ENCODE measurements around the gene NAV3. TPM values are rescaled to one million over a fixed set of nuclear protein-coding genes. Genes with fewer than 3 reads are reported as not detected.
"Not testable (repeated sequence)": the region's sequence is repeated elsewhere in the genome, so short reads cannot be mapped to it uniquely, and the experiment has no call there.

The NAV3 gene
- total RNA-seq, 2 donors from 2014 or later, result 1.3 to 1.5 TPM

DNA sequence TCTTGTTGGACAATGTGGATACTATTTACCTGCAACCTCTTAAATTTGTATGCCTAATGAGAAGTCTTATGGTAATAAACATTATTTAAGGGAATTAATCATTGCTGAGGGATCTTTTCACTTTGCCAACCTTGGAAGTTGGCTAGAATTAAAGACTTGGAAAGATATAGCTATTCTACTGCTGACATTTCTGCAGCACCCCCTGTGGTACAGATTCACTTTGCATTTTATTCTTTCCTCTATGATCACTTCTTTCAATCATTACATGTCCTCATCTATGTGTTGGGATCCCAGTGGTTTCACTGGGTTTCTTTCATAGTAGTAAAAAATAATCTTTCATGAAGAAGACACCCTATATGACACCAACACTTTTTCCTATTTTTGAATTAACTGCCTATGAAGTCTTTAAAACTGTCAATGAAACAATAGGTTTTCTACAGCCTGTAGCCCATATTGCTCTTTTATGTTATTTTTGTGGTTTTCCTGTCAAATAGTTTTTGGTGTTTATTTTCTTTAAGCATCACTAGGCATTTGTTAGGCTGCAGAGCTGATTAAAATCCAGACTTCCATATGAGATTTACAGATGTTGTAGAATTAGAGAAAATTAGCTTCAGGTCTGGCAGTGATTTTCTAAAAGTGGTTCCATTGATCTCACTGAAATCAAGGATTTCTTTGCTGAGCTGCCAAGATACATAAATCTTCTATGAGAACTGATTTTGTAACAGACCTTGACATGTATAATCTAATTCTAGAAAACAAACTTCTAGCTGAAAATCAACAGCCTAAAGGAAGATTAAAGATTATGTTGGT, 256.1 kb downstream of the NAV3 start:
- no peak for ATAC-seq
- intact Hi-C loops (cut with DNase I, micrococcal nuclease), result no loop called here
- DNase-seq, result no peak

DNA sequence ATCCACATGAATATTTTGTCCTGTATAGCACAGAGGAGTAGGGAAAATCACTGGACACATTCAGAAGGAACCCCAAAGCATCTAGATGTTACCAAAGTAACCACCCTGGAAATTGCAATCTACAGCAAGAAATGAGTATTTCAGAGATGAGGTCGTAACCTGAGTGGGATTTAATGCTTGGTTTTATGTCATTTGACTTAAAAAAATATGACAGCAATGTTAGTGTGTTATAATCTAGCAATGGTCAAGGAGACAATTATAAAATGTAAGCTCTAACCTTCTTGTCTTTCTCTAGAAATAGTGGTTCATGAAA, 256.6 kb downstream of the NAV3 start:
- DNase-seq (no peak), ATAC-seq (no peak)
- intact Hi-C loops (cut with DNase I, micrococcal nuclease), result no loop called here

DNA sequence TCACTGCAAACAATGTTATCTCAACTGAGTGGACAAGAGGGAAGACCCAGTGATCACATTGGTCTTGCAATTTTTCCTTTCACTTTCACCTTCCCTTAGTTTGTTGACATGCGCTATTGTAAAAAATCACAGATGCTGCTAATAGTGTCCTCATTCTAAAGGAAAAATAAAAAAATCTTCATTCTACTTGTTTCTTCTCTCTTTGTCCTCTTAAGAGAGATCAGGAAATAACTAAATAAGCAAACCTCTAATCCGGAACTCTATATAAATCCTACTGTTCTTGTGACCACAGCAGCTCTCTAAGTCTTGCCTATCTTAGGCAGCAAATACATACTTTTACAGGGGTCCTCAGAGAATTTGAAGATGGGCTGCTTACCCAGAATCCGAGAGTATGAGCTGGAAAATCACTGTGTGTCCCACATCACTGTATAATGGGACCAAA, 257.7 kb downstream of the NAV3 start:
- ATAC-seq (no peak), DNase-seq (no peak)
- intact Hi-C loops (cut with DNase I, micrococcal nuclease), result no loop called here

DNA sequence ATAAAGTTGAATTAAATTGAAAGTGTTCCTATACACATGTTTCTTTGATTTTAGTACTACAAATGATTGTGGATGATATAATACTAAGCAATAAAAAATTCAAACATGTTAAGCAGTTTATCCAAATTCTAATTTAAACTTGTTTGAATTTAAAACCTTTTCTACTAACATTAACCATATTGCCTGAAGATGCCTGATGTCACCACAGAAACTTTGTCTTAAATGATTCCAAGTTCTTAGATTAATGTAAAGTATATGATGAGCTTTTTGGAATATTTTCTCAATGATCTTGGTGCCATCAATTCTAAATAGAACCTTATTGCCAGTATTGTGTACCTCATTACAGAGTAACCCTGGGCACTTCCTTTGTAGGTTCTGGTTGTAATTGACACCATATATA, 259.6 kb downstream of the NAV3 start:
- no peak for DNase-seq
- intact Hi-C loops (cut with DNase I, micrococcal nuclease), result no loop called here
- no peak for ATAC-seq

DNA sequence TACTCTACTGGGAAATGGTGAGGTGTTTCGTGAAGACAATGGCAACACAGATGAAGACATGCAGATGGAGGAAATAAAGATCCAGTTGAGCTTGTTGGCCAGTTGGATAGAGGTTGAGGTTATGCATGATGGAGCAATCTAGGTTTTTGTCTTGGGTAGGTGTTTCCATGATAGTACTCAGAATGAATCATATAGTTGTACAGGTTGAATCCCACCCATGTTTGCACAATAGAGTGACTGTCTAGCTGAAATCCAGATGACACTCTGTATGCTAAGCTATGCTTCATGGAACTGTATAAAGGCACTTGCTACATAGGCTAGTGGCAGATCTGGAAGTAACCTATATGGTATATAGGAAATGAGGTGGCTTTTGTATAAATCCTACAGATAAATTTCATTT, 264.9 kb downstream of the NAV3 start:
- ATAC-seq (no peak), DNase-seq (no peak)
- intact Hi-C loops (cut with DNase I, micrococcal nuclease), result no loop called here

DNA sequence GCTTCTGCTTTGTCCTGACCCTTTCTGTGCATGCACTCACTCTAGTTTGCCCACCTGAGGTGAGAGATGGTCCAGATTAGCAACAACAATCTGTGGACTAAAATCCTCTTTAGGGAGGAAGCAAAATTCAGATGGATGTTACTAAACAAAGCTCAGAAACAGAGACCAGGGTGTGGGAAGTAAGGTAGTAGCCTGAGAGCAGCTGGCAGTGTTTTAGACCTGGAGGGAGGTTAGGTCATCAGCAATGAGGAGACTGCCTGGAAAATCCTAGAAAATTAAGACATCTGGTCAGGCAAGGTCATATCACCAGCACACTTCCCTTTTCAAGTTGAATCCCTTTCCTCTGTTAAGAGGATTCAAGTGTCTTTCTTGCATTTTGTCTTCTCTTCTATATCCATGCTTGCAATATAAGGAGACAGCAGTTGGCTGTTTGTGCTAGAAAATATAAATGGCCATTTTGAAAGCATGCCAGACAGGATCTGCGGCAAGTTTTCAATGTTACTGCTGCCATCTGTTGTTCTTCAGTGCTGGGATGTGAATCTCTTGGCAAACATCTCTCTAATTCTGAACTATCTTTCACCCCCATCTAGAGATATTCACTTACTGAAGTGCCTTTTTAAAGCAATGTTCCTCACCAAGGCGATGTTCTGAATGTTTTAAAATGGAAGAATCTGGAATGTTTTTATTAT, 266.4 kb downstream of the NAV3 start:
- DNase-seq (no peak), ATAC-seq (no peak)
- intact Hi-C loops (cut with DNase I, micrococcal nuclease), result no loop called here

DNA sequence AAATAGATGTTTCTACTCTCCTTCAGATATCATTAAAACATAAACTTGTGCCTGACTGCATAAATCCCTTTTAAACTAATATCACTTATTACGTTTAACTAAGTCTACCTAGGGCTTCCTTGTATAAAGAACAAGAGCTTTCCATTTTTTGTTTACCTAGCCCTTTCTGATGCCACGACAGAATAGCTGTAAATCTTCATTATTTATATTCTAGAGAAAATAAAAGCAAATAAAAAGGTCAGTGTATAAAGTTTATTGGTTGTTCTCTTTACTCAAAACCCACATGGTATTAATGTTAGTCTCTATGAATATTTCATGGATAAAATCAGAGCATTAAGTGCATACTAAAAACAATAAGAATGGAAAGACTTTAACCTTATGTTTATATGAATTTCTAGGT, 269.1 kb downstream of the NAV3 start:
- intact Hi-C loops (cut with DNase I, micrococcal nuclease), result no loop called here
- DNase-seq, result no peak
- no peak for ATAC-seq

DNA sequence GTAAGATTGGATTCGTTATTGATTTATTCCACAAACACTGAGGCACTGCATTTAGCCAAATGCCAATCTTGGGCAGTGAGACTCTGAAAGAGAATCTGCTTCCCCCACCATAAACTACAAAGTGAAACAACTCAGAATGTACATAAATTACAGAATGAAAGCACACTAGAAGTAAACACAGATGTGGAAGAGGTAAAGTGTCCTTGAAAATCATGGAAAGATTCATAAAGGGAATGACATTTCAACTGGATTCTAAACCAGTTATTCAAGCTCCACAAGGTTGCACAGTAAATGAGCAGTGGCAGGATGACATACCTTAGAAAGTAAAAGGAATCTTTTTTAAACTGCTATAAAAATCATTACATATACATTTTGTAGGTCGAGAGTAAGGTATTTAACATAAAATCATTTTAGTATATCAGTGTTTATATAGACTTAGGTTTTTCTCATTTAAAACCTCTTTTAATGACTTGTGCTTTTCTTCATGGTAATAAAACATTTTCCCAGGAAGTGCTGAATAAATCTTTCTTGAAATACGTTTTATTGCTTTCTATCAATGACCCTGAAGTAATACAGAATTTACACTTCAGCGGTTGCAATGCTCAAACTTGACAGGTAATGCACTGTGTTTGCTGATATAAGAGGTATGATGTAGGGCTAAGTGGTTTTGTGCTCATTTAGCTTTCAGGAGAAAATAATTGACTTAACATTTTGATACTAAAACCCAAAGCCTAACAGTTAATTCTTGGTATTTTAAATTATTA, 270.6 kb downstream of the NAV3 start:
- intact Hi-C loops (cut with DNase I, micrococcal nuclease), result no loop called here
- ATAC-seq (no peak), DNase-seq (no peak)

DNA sequence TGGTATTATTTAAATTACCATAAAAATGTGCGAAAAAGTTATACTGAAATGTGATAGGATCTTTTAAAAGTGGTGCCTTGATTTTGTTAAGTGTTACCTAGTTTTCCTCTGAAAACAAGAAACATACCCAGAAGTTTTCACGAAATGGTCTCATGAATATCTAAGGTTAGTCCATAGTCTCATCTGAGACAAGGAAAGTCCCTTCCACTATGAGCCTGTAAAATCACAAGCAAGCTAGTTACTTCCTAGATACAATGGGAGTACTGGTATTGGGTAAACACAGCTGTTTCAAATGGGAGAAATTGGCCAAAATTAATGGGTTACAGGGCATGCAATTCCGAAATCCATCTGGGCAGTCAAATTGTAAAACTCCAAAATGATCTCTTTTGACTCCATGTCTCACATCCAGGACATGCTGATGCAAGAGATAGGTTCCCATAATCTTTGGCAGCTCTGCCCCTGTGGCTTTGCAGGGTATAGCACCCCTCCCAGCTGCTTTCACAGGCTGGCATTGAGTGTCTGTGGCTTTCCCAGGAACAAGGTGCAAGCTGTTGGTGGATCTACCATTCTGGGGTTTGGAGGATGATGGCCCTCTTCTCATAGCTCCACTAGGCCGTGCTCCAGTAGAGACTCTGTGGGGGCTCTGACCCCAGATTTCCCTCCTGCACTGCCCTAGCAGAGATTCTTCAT, 271.4 kb downstream of the NAV3 start:
- no peak for ATAC-seq
- DNase-seq, result no peak
- intact Hi-C loops (cut with DNase I, micrococcal nuclease), result no loop called here

DNA sequence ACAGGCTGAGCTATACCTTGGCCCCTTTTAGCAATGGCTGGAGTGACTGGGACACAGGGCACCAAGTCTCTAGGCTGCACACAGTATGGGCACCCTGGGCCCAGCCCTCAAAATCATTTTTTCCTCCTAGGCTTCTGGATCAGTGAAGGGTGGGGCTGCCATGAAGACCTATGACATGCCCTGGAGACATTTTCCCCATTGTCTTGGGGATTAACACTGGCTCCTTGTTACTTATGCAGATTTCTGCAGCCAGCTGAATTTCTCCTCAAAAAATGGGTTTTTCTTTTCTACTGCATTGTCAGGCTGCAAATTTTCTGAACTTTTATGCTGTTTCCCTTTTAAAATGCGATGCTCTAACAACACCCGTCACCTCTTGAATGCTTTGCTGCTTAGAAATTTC, 272.1 kb downstream of the NAV3 start:
- intact Hi-C loops (cut with DNase I, micrococcal nuclease); ATAC-seq; DNase-seq: not testable (repeated sequence)

DNA sequence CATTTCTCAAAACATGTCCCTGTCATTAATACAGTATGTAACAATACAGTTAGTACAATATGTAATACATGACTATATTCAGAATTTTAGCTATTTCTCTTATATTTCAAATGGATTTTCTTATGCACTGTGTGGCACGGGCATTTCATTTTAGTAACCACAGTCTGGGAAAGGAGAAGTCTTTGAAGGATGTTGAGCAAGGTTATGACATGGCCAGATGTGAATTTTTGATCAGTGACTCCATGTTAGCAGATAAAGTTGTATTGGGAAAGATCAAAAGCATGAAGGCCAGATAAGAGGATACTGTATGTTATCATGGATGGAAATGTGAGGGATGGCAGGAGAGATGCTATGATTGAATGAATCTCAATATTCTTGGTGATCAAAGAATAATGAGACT, 285.2 kb downstream of the NAV3 start:
- intact Hi-C loops (cut with DNase I, micrococcal nuclease), result no loop called here
- no peak for DNase-seq
- ATAC-seq, result no peak

DNA sequence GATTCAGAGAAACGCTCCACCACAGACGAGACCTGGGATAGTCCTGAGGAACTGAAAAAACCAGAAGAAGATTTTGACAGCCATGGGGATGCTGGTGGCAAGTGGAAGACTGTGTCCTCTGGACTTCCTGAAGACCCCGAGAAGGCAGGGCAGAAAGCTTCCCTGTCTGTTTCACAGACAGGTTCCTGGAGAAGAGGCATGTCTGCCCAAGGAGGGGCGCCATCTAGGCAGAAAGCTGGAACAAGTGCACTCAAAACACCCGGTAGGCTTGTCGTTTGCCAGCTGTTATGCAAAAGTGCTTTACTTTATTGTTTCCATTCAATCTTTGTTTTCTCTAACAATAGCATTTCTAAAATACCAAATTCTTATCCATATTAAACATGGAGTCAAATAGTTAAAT, 287.3 kb downstream of the NAV3 start:
- intact Hi-C loops (cut with DNase I, micrococcal nuclease), result no loop called here
- DNase-seq, result no peak
- no peak for ATAC-seq

DNA sequence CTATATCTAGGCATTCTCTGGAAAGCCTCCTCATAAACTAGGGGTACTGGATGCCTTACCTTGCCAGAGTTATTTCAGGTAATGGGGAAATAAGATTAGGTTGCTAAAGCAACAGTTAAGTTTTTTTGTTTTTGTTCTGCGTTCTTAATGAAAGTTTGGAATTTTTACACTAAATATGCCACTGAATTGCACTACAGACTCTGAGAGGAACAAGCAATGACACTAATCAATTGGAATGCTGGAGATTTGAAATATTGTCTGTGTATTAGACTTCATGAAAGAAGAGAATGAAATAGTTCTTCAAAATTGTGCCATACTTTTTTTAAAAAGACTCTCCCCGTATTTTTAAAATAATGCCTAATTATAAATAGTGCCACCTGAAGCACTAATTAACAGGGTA, 287.8 kb downstream of the NAV3 start:
- ATAC-seq, result no peak
- intact Hi-C loops (cut with DNase I, micrococcal nuclease), result no loop called here

DNA sequence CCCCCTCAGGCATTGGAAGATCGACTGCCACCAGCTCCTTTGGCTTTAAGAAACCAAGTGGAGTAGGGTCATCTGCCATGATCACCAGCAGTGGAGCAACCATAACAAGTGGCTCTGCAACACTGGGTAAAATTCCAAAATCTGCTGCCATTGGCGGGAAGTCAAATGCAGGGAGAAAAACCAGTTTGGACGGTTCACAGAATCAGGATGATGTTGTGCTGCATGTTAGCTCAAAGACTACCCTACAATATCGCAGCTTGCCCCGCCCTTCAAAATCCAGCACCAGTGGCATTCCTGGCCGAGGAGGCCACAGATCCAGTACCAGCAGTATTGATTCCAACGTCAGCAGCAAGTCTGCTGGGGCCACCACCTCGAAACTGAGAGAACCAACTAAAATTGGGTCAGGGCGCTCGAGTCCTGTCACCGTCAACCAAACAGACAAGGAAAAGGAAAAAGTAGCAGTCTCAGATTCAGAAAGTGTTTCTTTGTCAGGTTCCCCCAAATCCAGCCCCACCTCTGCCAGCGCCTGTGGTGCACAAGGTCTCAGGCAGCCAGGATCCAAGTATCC, 288.7 kb downstream of the NAV3 start:
- no peak for ATAC-seq
- intact Hi-C loops (cut with DNase I, micrococcal nuclease), result no loop called here
- DNase-seq, result no peak

More for the DNA sequence above, 287.8 kb downstream of the NAV3 start:
- DNase-seq, result no peak

DNA sequence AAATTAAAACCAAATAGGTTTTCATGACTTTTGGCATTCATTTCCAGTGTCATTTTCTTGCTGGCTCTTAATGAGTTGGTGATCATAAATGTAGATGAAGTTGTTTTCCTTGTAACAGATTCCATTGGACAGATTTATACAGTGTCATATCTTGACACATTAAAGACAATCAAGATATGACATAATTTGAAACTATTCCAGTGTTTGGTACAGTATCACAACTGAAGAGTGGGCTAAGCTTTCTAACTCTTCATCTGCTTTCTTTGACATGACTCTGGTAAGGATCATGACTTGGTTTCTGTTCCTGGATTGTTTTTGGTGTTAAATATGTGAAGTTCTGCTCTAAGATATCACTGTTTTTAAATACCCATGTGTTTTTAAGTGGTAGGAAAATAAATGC, 289.6 kb downstream of the NAV3 start:
- ATAC-seq, result no peak

DNA sequence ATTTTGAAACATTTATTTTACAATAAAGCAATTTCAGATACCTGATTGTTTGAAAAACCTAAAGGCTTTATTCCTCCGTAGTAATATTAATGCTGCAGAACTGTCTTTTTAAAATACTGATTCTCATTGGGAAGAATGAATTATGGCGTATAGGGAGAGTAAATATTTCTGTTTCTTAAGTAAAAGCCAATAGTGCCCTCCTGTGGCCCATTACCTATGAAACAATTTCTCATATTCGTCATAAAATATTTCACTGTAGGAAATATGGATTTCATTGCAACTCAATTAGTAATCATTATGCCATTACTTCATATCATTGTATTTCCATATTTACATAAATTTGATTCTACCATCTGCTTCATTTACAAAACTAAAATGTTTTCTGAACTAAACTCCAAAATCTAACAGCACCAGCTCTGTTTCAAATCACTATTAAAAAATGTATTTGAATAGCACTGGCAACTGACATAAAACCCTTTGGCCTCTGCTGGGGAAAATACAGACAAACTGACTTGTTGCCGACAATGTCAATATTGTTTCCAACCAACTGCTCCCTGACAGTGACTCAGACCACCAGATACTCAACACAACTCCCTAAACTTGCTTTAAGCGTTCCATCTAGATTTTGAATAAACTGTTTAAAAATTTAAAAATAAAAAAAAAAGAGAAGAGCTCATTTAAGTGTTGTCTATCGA, 290.3 kb downstream of the NAV3 start:
- DNase-seq, result no peak
- intact Hi-C loops (cut with DNase I, micrococcal nuclease), result loop anchor here in 1 of 2 donors (10.0 kb wide), 1 partner anchor 116 kb away; no protein-coding TSS in a partner anchor
- ATAC-seq, result no peak

More for the DNA sequence above, 289.6 kb downstream of the NAV3 start:
- DNase-seq, result no peak
- intact Hi-C loops (cut with DNase I, micrococcal nuclease), result loop anchor here in 1 of 2 donors (10.0 kb wide), 1 partner anchor 116 kb away; no protein-coding TSS in a partner anchor

DNA sequence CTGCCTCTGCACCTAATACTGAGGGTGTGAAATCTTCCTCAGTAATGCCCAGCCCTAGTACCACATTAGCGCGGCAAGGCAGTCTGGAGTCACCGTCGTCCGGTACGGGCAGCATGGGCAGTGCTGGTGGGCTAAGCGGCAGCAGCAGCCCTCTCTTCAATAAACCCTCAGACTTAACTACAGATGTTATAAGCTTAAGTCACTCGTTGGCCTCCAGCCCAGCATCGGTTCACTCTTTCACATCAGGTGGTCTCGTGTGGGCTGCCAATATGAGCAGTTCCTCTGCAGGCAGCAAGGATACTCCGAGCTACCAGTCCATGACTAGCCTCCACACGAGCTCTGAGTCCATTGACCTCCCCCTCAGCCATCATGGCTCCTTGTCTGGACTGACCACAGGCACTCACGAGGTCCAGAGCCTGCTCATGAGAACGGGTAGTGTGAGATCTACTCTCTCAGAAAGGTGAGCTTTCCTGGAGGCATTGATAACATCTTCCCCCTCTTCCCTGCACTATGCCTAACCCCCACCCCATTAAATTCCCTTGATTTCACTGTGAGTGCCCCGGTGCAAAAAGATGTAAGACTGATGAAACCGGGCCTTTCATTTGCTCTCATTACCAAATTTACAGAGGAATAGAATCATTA, 291.4 kb downstream of the NAV3 start:
- DNase-seq (no peak), ATAC-seq (no peak)
- intact Hi-C loops (cut with DNase I, micrococcal nuclease), result loop anchor here in 1 of 2 donors (10.0 kb wide), 1 partner anchor 117 kb away; no protein-coding TSS in a partner anchor

DNA sequence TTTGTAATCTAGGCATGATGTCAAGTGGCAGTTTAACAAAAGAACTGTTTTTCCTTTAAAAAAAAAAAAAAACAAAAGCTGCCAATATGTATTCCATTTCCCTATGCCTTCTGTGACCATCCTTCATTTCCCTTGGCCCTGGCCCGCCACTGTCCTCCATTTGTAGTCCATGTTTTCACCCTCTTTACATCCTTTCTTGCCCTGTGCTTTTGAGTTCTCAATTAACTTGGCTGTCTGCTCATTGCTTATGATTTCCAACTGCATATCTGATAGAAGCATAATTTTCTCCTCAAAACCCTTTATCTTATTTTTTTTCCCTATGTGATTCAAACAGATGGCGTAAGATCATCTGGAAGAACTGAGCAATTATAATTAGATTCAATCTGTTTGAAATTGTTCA, 297.5 kb downstream of the NAV3 start:
- intact Hi-C loops (cut with DNase I, micrococcal nuclease), result loop anchor here in 1 of 2 donors (10.0 kb wide), 1 partner anchor 123 kb away; no protein-coding TSS in a partner anchor
- ATAC-seq, result no peak
- no peak for DNase-seq
